Measurements from ENCODE around the gene TAF11.

- TF ChIP-seq POLR2AphosphoS5 (IDR thresholded peaks at IDR 0.05; ENCODE audit: low read depth, low read length) (no peak), TAF1 (IDR thresholded peaks at IDR 0.05; ENCODE audit: borderline replicate concordance, insufficient read depth, low read length) (no peak)
Observed at GRCh38 chr6:34851361-34851760, 36.5 kb downstream of the TAF11 start.
